HG02610 (cell line): ENCODE results near the gene SIRT1.
"Not testable (repeated sequence)": the region's sequence is repeated elsewhere in the genome, so short reads cannot be mapped to it uniquely, and the experiment has no call there.

ENCODE experiments used
- ATAC-seq: cut with Tn5 transposase; IDR thresholded peaks from one replicate; pipeline ENCODE4 v1.9.1; 2021; ENCODE audit warnings: mild to moderate bottlenecking, moderate library complexity; ENCODE audit not compliant: unreplicated experiment

The SIRT1 gene

GRCh38 chr10:67875340-67876238 lies 8.9 kb upstream of the SIRT1 start:
- no peak for ATAC-seq

- not testable (repeated sequence) for ATAC-seq
These were observed 7.0 kb upstream of the SIRT1 start for GRCh38 chr10:67877421-67877820.

GRCh38 chr10:67878133-67878532 lies 6.3 kb upstream of the SIRT1 start:
- no peak for ATAC-seq

- ATAC-seq: no peak
These were observed 645 bp upstream of the SIRT1 start for GRCh38 chr10:67883710-67884312.

GRCh38 chr10:67884842-67885670 lies 600 bp downstream of the SIRT1 start:
- ATAC-seq: peak; percentile 66

- ATAC-seq: no peak
These were observed 9.2 kb downstream of the SIRT1 start for GRCh38 chr10:67893637-67894036.

- no peak for ATAC-seq
These were observed 19.1 kb downstream of the SIRT1 start for GRCh38 chr10:67903581-67903980.

GRCh38 chr10:67912331-67912946 lies 28.0 kb downstream of the SIRT1 start:
- ATAC-seq: no peak

- ATAC-seq: no peak
These were observed 30.4 kb downstream of the SIRT1 start for GRCh38 chr10:67914777-67915340.

- no peak for ATAC-seq
These were observed 32.7 kb downstream of the SIRT1 start for GRCh38 chr10:67917169-67917568.

- no peak for ATAC-seq
These were observed 33.2 kb downstream of the SIRT1 start for GRCh38 chr10:67917679-67918078.

GRCh38 chr10:67921065-67921464 lies 36.6 kb downstream of the SIRT1 start:
- ATAC-seq: no peak

GRCh38 chr10:67923551-67923950 lies 39.1 kb downstream of the SIRT1 start:
- no peak for ATAC-seq

- no peak for ATAC-seq
These were observed 39.7 kb downstream of the SIRT1 start for GRCh38 chr10:67924136-67924535.

- ATAC-seq: no peak
These were observed 41.1 kb downstream of the SIRT1 start for GRCh38 chr10:67925449-67926005.

- no peak for ATAC-seq
These were observed 42.5 kb downstream of the SIRT1 start for GRCh38 chr10:67926951-67927350.

GRCh38 chr10:67933199-67933598 lies 48.7 kb downstream of the SIRT1 start:
- no peak for ATAC-seq

GRCh38 chr10:67934336-67934735 lies 49.9 kb downstream of the SIRT1 start:
- ATAC-seq: no peak

GRCh38 chr10:67935223-67935622 lies 50.8 kb downstream of the SIRT1 start:
- no peak for ATAC-seq

GRCh38 chr10:67936416-67936815 lies 52.0 kb downstream of the SIRT1 start:
- ATAC-seq: no peak
